PC-9 (cell line): ENCODE measurements around the gene CADM1. TPM values are rescaled to one million over a fixed set of nuclear protein-coding genes. Genes with fewer than 3 reads are reported as not detected.

Source experiments
- BruUV-seq: library from RNA; stranded (reverse); fragments of 400-500 nt; replicated peaks from 2 replicates; lab custom pipeline; 2021; lab: Mats Ljungman, UMichigan
- CTCF ChIA-PET: fragments of 300-600 bp; sonication (Branson Sonifier 250); formaldehyde crosslinking; loops from one replicate; lab custom pipeline; 2022; ENCODE audit warnings: antibody characterized with exemption; lab: Charles Lee
- POLR2A ChIA-PET: fragments of 300-600 bp; sonication (Branson Sonifier 250); formaldehyde crosslinking; loops from one replicate; lab custom pipeline; 2022; ENCODE audit warnings: antibody characterized with exemption; ENCODE audit not compliant: unreplicated experiment; lab: Charles Lee
- DNase-seq, 2 experiments: peaks; one replicate each; pipeline versions ENCODE4 v3.0.0 to v3.0.0-alpha.2; 2015 to 2022; ENCODE audit warnings: mixed read lengths in 1 of 2
- H2AFZ ChIP-seq: fragments of 200-600 bp; sonication (generic); 2 replicates; pipeline ENCODE4 v1.8.1; 2017; ENCODE audit warnings: antibody characterized with exemption
- H3F3A ChIP-seq: fragments of 200-600 bp; sonication (generic); 2 replicates; pipeline ENCODE4 v1.8.1; 2017; ENCODE audit warnings: antibody characterized with exemption, mild to moderate bottlenecking, low read depth; ENCODE audit not compliant: insufficient read depth
- H3K27ac ChIP-seq: fragments of 200-600 bp; sonication (generic); 2 replicates; pipeline ENCODE4 v1.6.1; 2016; ENCODE audit warnings: mixed run types
- H3K27me3 ChIP-seq: fragments of 200-600 bp; sonication (generic); 2 replicates; pipeline ENCODE4 v1.6.1; 2016; ENCODE audit warnings: low read depth, mixed run types; ENCODE audit not compliant: insufficient read depth
- H3K36me3 ChIP-seq: fragments of 200-600 bp; sonication (generic); 2 replicates; pipeline ENCODE4 v1.6.1; 2016; ENCODE audit warnings: low read depth, mixed run types
- H3K4me1 ChIP-seq: fragments of 200-600 bp; sonication (generic); replicated peaks from 2 replicates; pipeline ENCODE4 v1.6.1; 2016; ENCODE audit warnings: mixed run types; ENCODE audit not compliant: insufficient read depth
- H3K4me2 ChIP-seq: fragments of 200-600 bp; sonication (generic); 2 replicates; pipeline ENCODE4 v1.6.1; 2017; ENCODE audit warnings: mixed run types
- H3K4me3 ChIP-seq: fragments of 200-600 bp; sonication (generic); 2 replicates; pipeline ENCODE4 v1.6.1; 2016; ENCODE audit warnings: mixed run types
- H3K79me2 ChIP-seq: fragments of 200-600 bp; sonication (generic); 2 replicates; pipeline ENCODE4 v1.6.1; 2017; ENCODE audit warnings: low read depth, mixed run types
- H3K9me2 ChIP-seq: fragments of 200-600 bp; sonication (generic); 2 replicates; pipeline ENCODE4 v1.8.1; 2017; ENCODE audit warnings: mild to moderate bottlenecking; ENCODE audit not compliant: insufficient read depth
- H3K9me3 ChIP-seq: fragments of 200-600 bp; sonication (generic); 2 replicates; pipeline ENCODE4 v1.8.1; 2016; ENCODE audit warnings: low read depth; ENCODE audit not compliant: insufficient read depth
- H4K20me1 ChIP-seq: fragments of 200-600 bp; sonication (generic); 2 replicates; pipeline ENCODE4 v1.8.1; 2017; ENCODE audit not compliant: insufficient read depth
- EZH2 ChIP-seq: fragments of 200-600 bp; sonication (generic); IDR thresholded peaks from 2 replicates; pipeline ENCODE4 v1.8.0; 2017; ENCODE audit warnings: antibody characterized with exemption, low read depth
- intact Hi-C: fragments of 100-400 bp; cut with micrococcal nuclease; formaldehyde crosslinking; loops from one replicate; pipeline ENCODE4 v1.10.0; 2022; ENCODE audit not compliant: unreplicated experiment
- total RNA-seq: library from RNA; stranded (reverse); gene quantifications from 2 replicates; pipeline ENCODE4 v1.2.3, GENCODE V29; 2021
- TF ChIP-seq, protein P1 (sequence below): fragments of 200-600 bp; sonication (generic); conservative IDR thresholded peaks from 2 replicates; pipeline ENCODE4 v1.6.1; 2017; ENCODE audit warnings: mixed run types, antibody characterized with exemption, mild to moderate bottlenecking, moderate library complexity

The CADM1 gene
- total RNA-seq, 1 experiment from 2014 or later: not detected

- ChIA-PET POLR2A (no interaction called here), CTCF (no interaction called here)
- TF ChIP-seq EZH2: no peak
- TF ChIP-seq, protein P1, sequence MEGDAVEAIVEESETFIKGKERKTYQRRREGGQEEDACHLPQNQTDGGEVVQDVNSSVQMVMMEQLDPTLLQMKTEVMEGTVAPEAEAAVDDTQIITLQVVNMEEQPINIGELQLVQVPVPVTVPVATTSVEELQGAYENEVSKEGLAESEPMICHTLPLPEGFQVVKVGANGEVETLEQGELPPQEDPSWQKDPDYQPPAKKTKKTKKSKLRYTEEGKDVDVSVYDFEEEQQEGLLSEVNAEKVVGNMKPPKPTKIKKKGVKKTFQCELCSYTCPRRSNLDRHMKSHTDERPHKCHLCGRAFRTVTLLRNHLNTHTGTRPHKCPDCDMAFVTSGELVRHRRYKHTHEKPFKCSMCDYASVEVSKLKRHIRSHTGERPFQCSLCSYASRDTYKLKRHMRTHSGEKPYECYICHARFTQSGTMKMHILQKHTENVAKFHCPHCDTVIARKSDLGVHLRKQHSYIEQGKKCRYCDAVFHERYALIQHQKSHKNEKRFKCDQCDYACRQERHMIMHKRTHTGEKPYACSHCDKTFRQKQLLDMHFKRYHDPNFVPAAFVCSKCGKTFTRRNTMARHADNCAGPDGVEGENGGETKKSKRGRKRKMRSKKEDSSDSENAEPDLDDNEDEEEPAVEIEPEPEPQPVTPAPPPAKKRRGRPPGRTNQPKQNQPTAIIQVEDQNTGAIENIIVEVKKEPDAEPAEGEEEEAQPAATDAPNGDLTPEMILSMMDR: no peak
- DNase-seq: no peak
- H3K9me2 ChIP-seq: no peaks in the 10 kb centered on the region
- no peaks in the 10 kb centered on the region for H3K79me2 ChIP-seq
- no peaks in the 10 kb centered on the region for H4K20me1 ChIP-seq
- BruUV-seq: no TSS peak
- no peaks in the 10 kb centered on the region for H3K4me1 ChIP-seq
- intact Hi-C loops: no loop called here
- H3K27ac ChIP-seq: no peak overlapping the region
- peaks cover 3% of the 10 kb centered on the region; the same call in 1 of the 2 replicates for H3K27me3 ChIP-seq
- H3K36me3 ChIP-seq: no peaks in the 10 kb centered on the region
- no peaks in the 10 kb centered on the region for H3F3A ChIP-seq
- H3K9me3 ChIP-seq: no peaks in the 10 kb centered on the region
- no peak overlapping the region for H2AFZ ChIP-seq
- no peak overlapping the region for H3K4me3 ChIP-seq
- H3K4me2 ChIP-seq: no peak overlapping the region
These were observed 282.6 kb downstream of the CADM1 start for GRCh38 chr11:115221461-115222069.

- no peaks in the 10 kb centered on the region for H3K36me3 ChIP-seq
- POLR2A ChIA-PET: no interaction called here
- intact Hi-C loops: no loop called here
- no peaks in the 10 kb centered on the region for H3F3A ChIP-seq
- no peaks in the 10 kb centered on the region for H3K9me3 ChIP-seq
- no peak overlapping the region for H3K4me2 ChIP-seq
- CTCF ChIA-PET: no interaction called here
- no peaks in the 10 kb centered on the region for H3K9me2 ChIP-seq
- H3K27me3 ChIP-seq: peaks cover 4% of the 10 kb centered on the region; the same call in 1 of the 2 replicates
- H3K4me3 ChIP-seq: no peak overlapping the region
- no peak for TF ChIP-seq EZH2
- TF ChIP-seq, protein P1: no peak
- H4K20me1 ChIP-seq: no peaks in the 10 kb centered on the region
- H3K79me2 ChIP-seq: no peaks in the 10 kb centered on the region
- DNase-seq: no peak
- no peak overlapping the region for H3K27ac ChIP-seq
- H3K4me1 ChIP-seq: no peaks in the 10 kb centered on the region
- H2AFZ ChIP-seq: no peak overlapping the region
- no TSS peak for BruUV-seq
These were observed 283.3 kb downstream of the CADM1 start for GRCh38 chr11:115220911-115221310.

DNA sequence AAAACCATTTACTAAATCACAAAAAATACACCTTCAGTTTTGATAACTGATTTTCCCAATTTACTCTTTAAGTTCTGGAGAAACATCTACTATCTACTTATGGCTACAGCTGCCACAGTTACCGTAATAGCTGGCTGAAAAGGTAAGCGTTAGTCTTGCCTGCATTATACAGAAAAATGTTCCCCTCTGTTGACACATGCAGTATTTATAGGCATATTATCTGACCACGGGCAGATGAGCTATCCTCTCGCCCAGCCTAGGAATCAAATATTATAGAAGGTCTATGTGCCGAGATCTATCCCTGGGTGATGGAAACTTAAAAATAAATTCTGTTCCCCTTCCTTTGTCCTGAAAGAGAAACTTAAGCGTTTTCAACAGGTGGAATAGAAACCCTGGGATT lies 283.8 kb downstream of the CADM1 start:
- Histone ChIP-seq H3K4me3 (no peak overlapping the region), H2AFZ (no peak overlapping the region), H3K79me2 (no peaks in the 10 kb centered on the region), H3K27ac (no peak overlapping the region), H3K27me3 (peaks cover 4% of the 10 kb centered on the region; the same call in 1 of the 2 replicates), H4K20me1 (no peaks in the 10 kb centered on the region), H3K4me2 (no peak overlapping the region), H3K36me3 (no peaks in the 10 kb centered on the region), H3K4me1 (no peaks in the 10 kb centered on the region), H3K9me3 (no peaks in the 10 kb centered on the region), H3K9me2 (no peaks in the 10 kb centered on the region), H3F3A (no peaks in the 10 kb centered on the region)
- TF ChIP-seq, protein P1: no peak
- no peak for TF ChIP-seq EZH2
- POLR2A ChIA-PET: no interaction called here
- BruUV-seq: no TSS peak
- CTCF ChIA-PET: no interaction called here
- intact Hi-C loops: no loop called here
- DNase-seq: no peak
